Body of pancreas (tissue), 4 donors: ENCODE measurements around the gene KLHL18.

ENCODE experiments used
- POLR2A ChIP-seq, 3 donors: fragments of 450-650 bp; IDR thresholded peaks; one replicate each; pipeline ENCODE4 v1.6.1; 2016; ENCODE audit warnings: antibody characterized with exemption in 3 of 3, mild to moderate bottlenecking in 2 of 3
- TF ChIP-seq, protein P1 (sequence below), 7 experiments: fragments of 450-650 bp in 4 of 7; fragments of 200-600 bp in 3 of 7; sonication (generic) in 3 of 7; IDR thresholded peaks; one replicate each; pipeline ENCODE4 v1.5.1; 2016 to 2019; ENCODE audit warnings: antibody characterized with exemption in 7 of 7

DNA sequence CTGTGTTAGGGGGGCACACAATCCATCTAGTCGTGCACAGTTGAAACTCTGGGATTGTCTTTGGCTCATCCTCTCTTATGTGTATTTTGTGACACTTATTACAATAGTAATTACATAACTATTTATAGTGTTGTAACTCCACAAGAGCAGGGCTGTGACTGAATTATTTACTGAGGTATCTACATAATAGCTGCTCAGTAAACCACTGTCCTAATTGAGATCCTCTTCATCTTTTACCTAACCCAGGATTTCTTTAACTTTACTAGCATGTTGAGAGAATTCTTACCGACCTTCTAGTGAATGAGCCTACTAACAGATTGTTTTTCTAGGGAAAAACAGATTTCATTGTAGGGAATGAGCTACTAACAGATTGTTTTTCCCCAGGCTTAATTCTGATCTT is 11.1 kb downstream of the KLHL18 start:
- TF ChIP-seq, protein P1, sequence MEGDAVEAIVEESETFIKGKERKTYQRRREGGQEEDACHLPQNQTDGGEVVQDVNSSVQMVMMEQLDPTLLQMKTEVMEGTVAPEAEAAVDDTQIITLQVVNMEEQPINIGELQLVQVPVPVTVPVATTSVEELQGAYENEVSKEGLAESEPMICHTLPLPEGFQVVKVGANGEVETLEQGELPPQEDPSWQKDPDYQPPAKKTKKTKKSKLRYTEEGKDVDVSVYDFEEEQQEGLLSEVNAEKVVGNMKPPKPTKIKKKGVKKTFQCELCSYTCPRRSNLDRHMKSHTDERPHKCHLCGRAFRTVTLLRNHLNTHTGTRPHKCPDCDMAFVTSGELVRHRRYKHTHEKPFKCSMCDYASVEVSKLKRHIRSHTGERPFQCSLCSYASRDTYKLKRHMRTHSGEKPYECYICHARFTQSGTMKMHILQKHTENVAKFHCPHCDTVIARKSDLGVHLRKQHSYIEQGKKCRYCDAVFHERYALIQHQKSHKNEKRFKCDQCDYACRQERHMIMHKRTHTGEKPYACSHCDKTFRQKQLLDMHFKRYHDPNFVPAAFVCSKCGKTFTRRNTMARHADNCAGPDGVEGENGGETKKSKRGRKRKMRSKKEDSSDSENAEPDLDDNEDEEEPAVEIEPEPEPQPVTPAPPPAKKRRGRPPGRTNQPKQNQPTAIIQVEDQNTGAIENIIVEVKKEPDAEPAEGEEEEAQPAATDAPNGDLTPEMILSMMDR (IDR thresholded peaks at IDR 0.05), result no peak
- no peak for TF ChIP-seq POLR2A (IDR thresholded peaks at IDR 0.05)
